K562 (cell line): ENCODE results near the gene COBLL1. TPM values are rescaled to one million over a fixed set of nuclear protein-coding genes. Genes with fewer than 3 reads are reported as not detected.

Experiments used
- ATAC-seq: fragments of 200-7000 bp; cut with Tn5 transposase; 3 replicates; pipeline ENCODE4 v1.9.1; 2020; ENCODE audit warnings: moderate library complexity
- BruUV-seq: library from RNA; stranded (reverse); fragments of 400-500 nt; replicated peaks from 2 replicates; lab custom pipeline; 2021; lab: Mats Ljungman, UMichigan
- CTCF ChIA-PET: fragments of 300-600 bp; formaldehyde crosslinking; extraction: SDS; loops from one replicate; lab custom pipeline; 2021; ENCODE audit warnings: low intra/inter-chr PET ratio; lab: Yijun Ruan, JAX
- POLR2A ChIA-PET: fragments of 300-600, 350-650 bp; sonication (Branson Sonifier 250); formaldehyde crosslinking; extraction: SDS; loops from one replicate; lab custom pipeline; 2021; ENCODE audit warnings: antibody characterized with exemption, inconsistent platforms; lab: Yijun Ruan, JAX
- DNase-seq, 4 experiments: peaks; one replicate each; pipeline versions ENCODE4 v3.0.0 to v3.0.0-alpha.2; 2011 to 2018; ENCODE audit warnings: low spot score in 3 of 4, mixed read lengths in 3 of 4; ENCODE audit errors: extremely low read depth in 1 of 4
- FAIRE-seq: peaks from 2 replicates; lab custom pipeline; 2011; peaks lifted over from hg19 to GRCh38; lab: Jason Lieb, UNC
- H2AFZ ChIP-seq: 2 replicates; pipeline ENCODE4 v1.6.0; 2011; ENCODE audit warnings: low read depth, low read length, control low read depth, inconsistent platforms
- H3K27ac ChIP-seq: fragments of 200-600 bp; 3 replicates; pipeline ENCODE4 v1.8.0; 2011; ENCODE audit warnings: low read depth, mild to moderate bottlenecking, control low read depth, inconsistent platforms, low read length, moderate library complexity, mixed read lengths; ENCODE audit errors: extremely low read depth
- H3K27me3 ChIP-seq, 2 experiments: fragments of 300-600 bp in 1 of 2; 2 replicates in 1 of 2; 3 replicates in 1 of 2; pipeline versions ENCODE4 v1.6.0 to v1.8.0; 2011; ENCODE audit warnings: inconsistent platforms in 2 of 2, low read length in 2 of 2, mild to moderate bottlenecking in 1 of 2, mixed read lengths in 1 of 2, moderate library complexity in 1 of 2; ENCODE audit not compliant: control insufficient read depth in 2 of 2, insufficient read depth in 2 of 2
- H3K36me3 ChIP-seq: fragments of 300-600 bp; 3 replicates; pipeline ENCODE4 v1.8.0; 2011; ENCODE audit warnings: mild to moderate bottlenecking, low read length, inconsistent platforms; ENCODE audit not compliant: control insufficient read depth, insufficient read depth
- H3K4me1 ChIP-seq, 2 experiments: fragments of 200-600 bp in 1 of 2; replicated peaks in 1 of 2; 2 replicates in 1 of 2; 3 replicates in 1 of 2; pipeline versions ENCODE4 v1.5.1 to v1.8.0; 2011; ENCODE audit warnings: inconsistent platforms in 2 of 2, low read length in 2 of 2, mild to moderate bottlenecking in 1 of 2, mixed read lengths in 1 of 2, moderate library complexity in 1 of 2; ENCODE audit not compliant: control insufficient read depth in 2 of 2, insufficient read depth in 2 of 2
- H3K4me2 ChIP-seq: 2 replicates; pipeline ENCODE4 v1.6.1; 2011; ENCODE audit warnings: low read length, control low read depth, inconsistent platforms, mixed read lengths; ENCODE audit not compliant: insufficient read depth
- H3K4me3 ChIP-seq: fragments of 200-600 bp; sonication (generic), shearing (Covaris generic); 2 replicates; pipeline ENCODE4 v1.5.1; 2016; ENCODE audit warnings: control low read depth, inconsistent platforms
- H3K79me2 ChIP-seq: fragments of 200-600 bp; 3 replicates; pipeline ENCODE4 v1.8.0; 2011; ENCODE audit warnings: low read length, inconsistent platforms; ENCODE audit not compliant: control insufficient read depth, insufficient read depth
- H3K9ac ChIP-seq, 2 experiments: 2 replicates each; pipeline versions ENCODE4 v1.6.0 to v1.6.1; 2011; ENCODE audit warnings: low read depth in 2 of 2, low read length in 2 of 2, control low read depth in 1 of 2, inconsistent platforms in 1 of 2, mild to moderate bottlenecking in 1 of 2, mixed read lengths in 1 of 2; ENCODE audit not compliant: insufficient read depth in 1 of 2
- H3K9me1 ChIP-seq: one replicate; pipeline ENCODE4 v1.6.0; 2011; ENCODE audit warnings: inconsistent platforms, mild to moderate bottlenecking, low read length, moderate library complexity; ENCODE audit not compliant: control insufficient read depth, insufficient read depth
- H3K9me3 ChIP-seq: replicated peaks from 2 replicates; pipeline ENCODE4 v1.5.1; 2011; ENCODE audit warnings: low read depth, low read length, inconsistent platforms; ENCODE audit not compliant: control insufficient read depth, insufficient read depth
- H4K20me1 ChIP-seq: replicated peaks from 2 replicates; pipeline ENCODE4 v1.6.1; 2011; ENCODE audit warnings: low read length, inconsistent platforms, mixed read lengths; ENCODE audit not compliant: control insufficient read depth, insufficient read depth
- CHD2 ChIP-seq: IDR thresholded peaks from 2 replicates; pipeline ENCODE4 v1.6.1; 2011; ENCODE audit warnings: low read depth, low read length
- POLR2AphosphoS2 ChIP-seq: IDR thresholded peaks from 2 replicates; pipeline ENCODE4 v1.6.1; 2012; ENCODE audit warnings: low read length, improper control_type of control experiment
- SMAD4 ChIP-seq: fragments of 250-450 bp; sonication (Bioruptor Pico); conservative IDR thresholded peaks from 2 replicates; pipeline ENCODE4 v1.8.0; 2021; ENCODE audit warnings: inconsistent platforms, mild to moderate bottlenecking, moderate library complexity
- U2AF2 ChIP-seq: fragments of 200-400 bp; formaldehyde crosslinking; optimal IDR thresholded peaks from 2 replicates; pipeline ENCODE3; 2017; ENCODE audit warnings: low read depth, mild to moderate bottlenecking, low read length
- ZNF717 ChIP-seq: fragments of 250-450 bp; sonication (Bioruptor Pico); IDR thresholded peaks from 2 replicates; pipeline ENCODE4 v1.5.0; 2021
- WGBS: fragments of 100-300 bp; shearing (Covaris generic); methylation state at CpG from one replicate; pipeline ENCODE4 v1.1.6; 2016; ENCODE audit warnings: low coverage, mixed read lengths; ENCODE audit not compliant: insufficient coverage; ENCODE audit errors: missing lambda C conversion rate; 5-methylcytosine and 5-hydroxymethylcytosine counted together
- in situ Hi-C: fragments of 300-500 bp; cut with MboI; formaldehyde crosslinking; loops from 4 replicates; pipeline ENCODE4 v1.15.0; 2018; ENCODE audit warnings: inconsistent platforms, mixed read lengths
- intact Hi-C: fragments of 100-400 bp; cut with micrococcal nuclease; formaldehyde crosslinking; loops from 2 replicates; pipeline ENCODE4 v1.14.2; 2022
- polyA plus RNA-seq, 8 experiments: library from polyadenylated mRNA; depleted of rRNA in 4 of 8; stranded (reverse) in 5 of 8; unstranded in 3 of 8; fragments of >200 nt; fragmentation: Nextera tagmentation in 2 of 8; fragmentation: Illumina TruSeq in 1 of 8; extraction: Ambion mirVana in 2 of 8; extraction: Trizol in 1 of 8; gene quantifications; 2 replicates each; pipeline versions ENCODE4 v1.2.1 to v1.2.3, GENCODE V29; 2011 to 2014; ENCODE audit warnings: inconsistent platforms in 1 of 8, missing spikeins in 1 of 8
- total RNA-seq, 7 experiments: library from RNA; depleted of rRNA in 6 of 7; stranded (reverse); fragments of >200 nt in 6 of 7; fragmentation: Illumina TruSeq in 2 of 7; extraction: Trizol in 2 of 7; gene quantifications; 2 replicates each; pipeline versions ENCODE4 v1.2.1 to v1.2.3, GENCODE V29; 2011 to 2021; ENCODE audit warnings: low replicate concordance in 1 of 7
- TF ChIP-seq, protein P1 (sequence below): sonication (generic); formaldehyde crosslinking; IDR thresholded peaks from 2 replicates; pipeline ENCODE4 v1.8.0; 2022; ENCODE audit warnings: mild to moderate bottlenecking, missing genetic modification reagents

COBLL1 gene
- total and polyA plus RNA-seq, 9 of the 15 experiments (the other 6 are each of a cell fraction or from before 2014, with no cell fraction given), result 0.07 to 1.6 (median 0.71) TPM

- no peak for DNase-seq
- no peak overlapping the region for H3K27ac ChIP-seq
- ATAC-seq, result no peak
- H3K9me3 ChIP-seq, result no peaks in the 10 kb centered on the region
- no peak overlapping the region for H2AFZ ChIP-seq
- intact Hi-C loops (no loop called here), in situ Hi-C loops (no loop called here)
- no peaks in the 10 kb centered on the region for H3K9me1 ChIP-seq
- TF ChIP-seq POLR2AphosphoS2 (no peak), CHD2 (no peak), U2AF2 (no peak), SMAD4 (CRISPR knock-in tag) (no peak), ZNF717 (CRISPR knock-in tag) (no peak)
- TF ChIP-seq, protein P1, sequence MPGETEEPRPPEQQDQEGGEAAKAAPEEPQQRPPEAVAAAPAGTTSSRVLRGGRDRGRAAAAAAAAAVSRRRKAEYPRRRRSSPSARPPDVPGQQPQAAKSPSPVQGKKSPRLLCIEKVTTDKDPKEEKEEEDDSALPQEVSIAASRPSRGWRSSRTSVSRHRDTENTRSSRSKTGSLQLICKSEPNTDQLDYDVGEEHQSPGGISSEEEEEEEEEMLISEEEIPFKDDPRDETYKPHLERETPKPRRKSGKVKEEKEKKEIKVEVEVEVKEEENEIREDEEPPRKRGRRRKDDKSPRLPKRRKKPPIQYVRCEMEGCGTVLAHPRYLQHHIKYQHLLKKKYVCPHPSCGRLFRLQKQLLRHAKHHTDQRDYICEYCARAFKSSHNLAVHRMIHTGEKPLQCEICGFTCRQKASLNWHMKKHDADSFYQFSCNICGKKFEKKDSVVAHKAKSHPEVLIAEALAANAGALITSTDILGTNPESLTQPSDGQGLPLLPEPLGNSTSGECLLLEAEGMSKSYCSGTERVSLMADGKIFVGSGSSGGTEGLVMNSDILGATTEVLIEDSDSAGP (CRISPR knock-in tag), result no peak
- H3K4me1 ChIP-seq, result no peaks in the 10 kb centered on the region
- H4K20me1 ChIP-seq, result no peaks in the 10 kb centered on the region
- H3K4me2 ChIP-seq, result no peak overlapping the region
- no peak overlapping the region for H3K9ac ChIP-seq
- no peak for FAIRE-seq
- ChIA-PET POLR2A (no interaction called here), CTCF (interaction anchor here (0.6 kb wide), 1 partner anchor 14 kb away, joined by 3 read pairs; no protein-coding TSS in a partner anchor)
- H3K79me2 ChIP-seq, result no peaks in the 10 kb centered on the region
- WGBS, result 7% methylated on average over 5 of the region's 5 CpGs
- no peaks in the 10 kb centered on the region for H3K36me3 ChIP-seq
- no TSS peak for BruUV-seq
- H3K4me3 ChIP-seq, result no peak overlapping the region
- no peaks in the 10 kb centered on the region for H3K27me3 ChIP-seq
Measured at GRCh38 chr2:164789968-164790367, 51.7 kb downstream of the COBLL1 start.
